Subcutaneous adipose tissue (tissue), 4 donors: ENCODE measurements around the gene CHL1. TPM values are rescaled to one million over a fixed set of nuclear protein-coding genes. Genes with fewer than 3 reads are reported as not detected.

Experiments
- CTCF ChIP-seq: fragments of 450-650 bp; IDR thresholded peaks from one replicate; pipeline ENCODE4 v1.5.1; 2016; ENCODE audit warnings: low read depth, mild to moderate bottlenecking, control low read depth, antibody characterized with exemption, moderate library complexity
- total RNA-seq, 4 donors: library from RNA; depleted of rRNA; stranded (reverse); fragments of >200 nt; gene quantifications; one replicate each; pipeline ENCODE4 v1.1.0, GENCODE V29; 2016

CHL1 gene
- total RNA-seq, 4 donors from 2014 or later = 34.4 to 173 (median 45.5) TPM

DNA sequence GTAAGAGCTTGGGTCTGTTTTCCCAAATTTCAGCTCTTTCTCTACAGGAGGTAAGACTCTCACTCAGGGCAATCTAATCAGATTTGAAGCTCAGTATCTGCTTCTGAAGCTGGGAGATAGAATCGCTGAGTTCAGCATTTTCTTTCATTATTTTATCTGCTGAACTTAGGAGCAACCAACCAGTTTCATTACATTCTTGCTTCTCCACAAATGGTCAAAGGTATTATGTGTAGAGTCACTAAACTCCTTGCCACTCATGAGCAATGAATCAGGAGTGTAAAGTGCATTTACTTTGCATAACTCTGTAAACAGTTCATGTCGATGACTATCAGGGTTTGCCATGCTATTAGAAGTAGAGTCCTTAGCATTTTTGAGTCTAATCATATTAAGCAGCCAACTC lies 249.4 kb downstream of the CHL1 start:
- no peak for TF ChIP-seq CTCF

GRCh38 chr3:447671-448070 lies 251.1 kb downstream of the CHL1 start:
- TF ChIP-seq CTCF = no peak

- TF ChIP-seq CTCF = no peak
Measured at GRCh38 chr3:449711-450110, 253.1 kb downstream of the CHL1 start.

- TF ChIP-seq CTCF = no peak
Measured at GRCh38 chr3:452221-452620, 255.7 kb downstream of the CHL1 start.

- no peak for TF ChIP-seq CTCF
Measured at GRCh38 chr3:453106-453505, 256.5 kb downstream of the CHL1 start.

DNA sequence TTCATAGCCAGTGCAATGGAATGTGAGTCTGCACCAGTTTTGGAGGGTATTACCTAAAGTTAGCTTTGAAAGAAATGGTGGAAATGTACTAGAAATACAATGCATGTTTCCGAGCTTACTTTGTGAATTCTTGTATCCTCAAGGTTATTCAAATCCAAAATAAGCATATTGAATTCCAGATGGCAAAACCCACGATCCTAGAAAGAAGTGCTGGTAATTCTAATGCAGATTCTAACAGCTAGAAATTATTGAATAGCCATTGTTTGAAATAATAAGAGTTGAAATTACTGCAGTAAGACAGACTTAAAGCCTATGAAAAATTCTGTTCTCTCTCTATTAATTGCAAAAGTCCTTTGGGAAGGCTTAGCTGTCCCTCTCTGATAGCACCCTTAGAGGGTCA lies 258.4 kb downstream of the CHL1 start:
- TF ChIP-seq CTCF = no peak

- no peak for TF ChIP-seq CTCF
Measured at GRCh38 chr3:458124-458523, 261.6 kb downstream of the CHL1 start.
